ENCODE measurements around the gene R3HDM4. TPM values are rescaled to one million over a fixed set of nuclear protein-coding genes. Genes with fewer than 3 reads are reported as not detected.
A peak's percentile ranks its signal among the peaks of the same experiment; 100 is the strongest.

The R3HDM4 gene
- total and polyA plus RNA-seq, 9 of the 15 experiments (the other 6 are each of a cell fraction or from before 2014, with no cell fraction given), result 3.2 to 154 (median 59.0) TPM

DNA sequence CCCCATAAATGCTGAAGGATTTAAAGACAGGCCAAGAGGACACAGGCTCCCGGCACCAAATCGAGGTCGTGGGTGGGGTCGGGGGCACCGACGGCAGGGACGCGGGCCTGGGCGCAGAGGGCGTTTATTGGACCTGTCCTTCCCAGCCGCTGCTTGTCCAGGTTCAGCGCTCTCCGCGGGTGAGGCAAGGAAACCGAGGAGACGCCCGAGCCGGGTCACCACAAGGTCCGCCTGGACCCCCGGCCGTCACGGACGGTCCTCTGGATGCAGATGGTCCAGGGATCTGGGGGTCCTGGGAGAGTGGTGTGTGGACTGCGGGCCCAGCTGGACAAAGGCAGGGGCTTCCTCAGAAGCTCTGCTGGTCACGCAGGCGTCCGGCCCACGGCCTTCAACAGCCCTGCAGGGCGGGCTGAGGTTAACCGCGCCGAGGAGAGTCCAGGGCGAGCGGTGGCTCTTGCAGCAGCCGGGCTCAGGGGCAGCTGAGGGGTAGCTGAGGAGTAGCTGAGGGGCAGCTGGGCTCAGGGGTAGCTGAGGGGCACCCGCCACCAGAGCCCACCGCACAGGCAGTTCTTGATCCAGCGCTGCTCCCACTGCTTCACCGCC is 45.1 kb downstream of the R3HDM4 start (continued):
- TF ChIP-seq, protein P1, sequence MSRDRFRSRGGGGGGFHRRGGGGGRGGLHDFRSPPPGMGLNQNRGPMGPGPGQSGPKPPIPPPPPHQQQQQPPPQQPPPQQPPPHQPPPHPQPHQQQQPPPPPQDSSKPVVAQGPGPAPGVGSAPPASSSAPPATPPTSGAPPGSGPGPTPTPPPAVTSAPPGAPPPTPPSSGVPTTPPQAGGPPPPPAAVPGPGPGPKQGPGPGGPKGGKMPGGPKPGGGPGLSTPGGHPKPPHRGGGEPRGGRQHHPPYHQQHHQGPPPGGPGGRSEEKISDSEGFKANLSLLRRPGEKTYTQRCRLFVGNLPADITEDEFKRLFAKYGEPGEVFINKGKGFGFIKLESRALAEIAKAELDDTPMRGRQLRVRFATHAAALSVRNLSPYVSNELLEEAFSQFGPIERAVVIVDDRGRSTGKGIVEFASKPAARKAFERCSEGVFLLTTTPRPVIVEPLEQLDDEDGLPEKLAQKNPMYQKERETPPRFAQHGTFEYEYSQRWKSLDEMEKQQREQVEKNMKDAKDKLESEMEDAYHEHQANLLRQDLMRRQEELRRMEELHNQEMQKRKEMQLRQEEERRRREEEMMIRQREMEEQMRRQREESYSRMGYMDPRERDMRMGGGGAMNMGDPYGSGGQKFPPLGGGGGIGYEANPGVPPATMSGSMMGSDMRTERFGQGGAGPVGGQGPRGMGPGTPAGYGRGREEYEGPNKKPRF (IDR thresholded peaks at IDR 0.05; ENCODE audit: low read depth, low read length), result no peak
- TF ChIP-seq POLR2A (conservative IDR thresholded peaks at IDR 0.05) (peak; percentile 50), GABPA (tag; conservative IDR thresholded peaks at IDR 0.05; ENCODE audit: low read depth) (no peak), DPF2 (IDR thresholded peaks at IDR 0.05) (no peak), PCBP1 (IDR thresholded peaks at IDR 0.05; ENCODE audit: low read depth, low read length, poor library complexity, severe bottlenecking) (peak; percentile 28), POLR2G (IDR thresholded peaks at IDR 0.05; ENCODE audit: low read depth, low read length) (peak; percentile 83), MECOM (CRISPR knock-in tag; IDR thresholded peaks at IDR 0.05) (no peak), RB1 (IDR thresholded peaks at IDR 0.05; ENCODE audit: low read depth) (no peak), NFE2L1 (tag; IDR thresholded peaks at IDR 0.05; ENCODE audit: borderline replicate concordance, low read depth) (no peak), TCF3 (CRISPR knock-in tag; IDR thresholded peaks at IDR 0.05) (no peak), IRF2 (CRISPR knock-in tag; IDR thresholded peaks at IDR 0.05) (0 out of 2 replicates have a peak, but pooled peaks have one; percentile 21), ZNF75A (CRISPR knock-in tag; IDR thresholded peaks at IDR 0.05) (no peak)
- TF ChIP-seq, protein P2, sequence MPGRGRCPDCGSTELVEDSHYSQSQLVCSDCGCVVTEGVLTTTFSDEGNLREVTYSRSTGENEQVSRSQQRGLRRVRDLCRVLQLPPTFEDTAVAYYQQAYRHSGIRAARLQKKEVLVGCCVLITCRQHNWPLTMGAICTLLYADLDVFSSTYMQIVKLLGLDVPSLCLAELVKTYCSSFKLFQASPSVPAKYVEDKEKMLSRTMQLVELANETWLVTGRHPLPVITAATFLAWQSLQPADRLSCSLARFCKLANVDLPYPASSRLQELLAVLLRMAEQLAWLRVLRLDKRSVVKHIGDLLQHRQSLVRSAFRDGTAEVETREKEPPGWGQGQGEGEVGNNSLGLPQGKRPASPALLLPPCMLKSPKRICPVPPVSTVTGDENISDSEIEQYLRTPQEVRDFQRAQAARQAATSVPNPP (IDR thresholded peaks at IDR 0.05; ENCODE audit: borderline replicate concordance, insufficient read depth, insufficient read length), result no peak
- TF ChIP-seq, protein P3, sequence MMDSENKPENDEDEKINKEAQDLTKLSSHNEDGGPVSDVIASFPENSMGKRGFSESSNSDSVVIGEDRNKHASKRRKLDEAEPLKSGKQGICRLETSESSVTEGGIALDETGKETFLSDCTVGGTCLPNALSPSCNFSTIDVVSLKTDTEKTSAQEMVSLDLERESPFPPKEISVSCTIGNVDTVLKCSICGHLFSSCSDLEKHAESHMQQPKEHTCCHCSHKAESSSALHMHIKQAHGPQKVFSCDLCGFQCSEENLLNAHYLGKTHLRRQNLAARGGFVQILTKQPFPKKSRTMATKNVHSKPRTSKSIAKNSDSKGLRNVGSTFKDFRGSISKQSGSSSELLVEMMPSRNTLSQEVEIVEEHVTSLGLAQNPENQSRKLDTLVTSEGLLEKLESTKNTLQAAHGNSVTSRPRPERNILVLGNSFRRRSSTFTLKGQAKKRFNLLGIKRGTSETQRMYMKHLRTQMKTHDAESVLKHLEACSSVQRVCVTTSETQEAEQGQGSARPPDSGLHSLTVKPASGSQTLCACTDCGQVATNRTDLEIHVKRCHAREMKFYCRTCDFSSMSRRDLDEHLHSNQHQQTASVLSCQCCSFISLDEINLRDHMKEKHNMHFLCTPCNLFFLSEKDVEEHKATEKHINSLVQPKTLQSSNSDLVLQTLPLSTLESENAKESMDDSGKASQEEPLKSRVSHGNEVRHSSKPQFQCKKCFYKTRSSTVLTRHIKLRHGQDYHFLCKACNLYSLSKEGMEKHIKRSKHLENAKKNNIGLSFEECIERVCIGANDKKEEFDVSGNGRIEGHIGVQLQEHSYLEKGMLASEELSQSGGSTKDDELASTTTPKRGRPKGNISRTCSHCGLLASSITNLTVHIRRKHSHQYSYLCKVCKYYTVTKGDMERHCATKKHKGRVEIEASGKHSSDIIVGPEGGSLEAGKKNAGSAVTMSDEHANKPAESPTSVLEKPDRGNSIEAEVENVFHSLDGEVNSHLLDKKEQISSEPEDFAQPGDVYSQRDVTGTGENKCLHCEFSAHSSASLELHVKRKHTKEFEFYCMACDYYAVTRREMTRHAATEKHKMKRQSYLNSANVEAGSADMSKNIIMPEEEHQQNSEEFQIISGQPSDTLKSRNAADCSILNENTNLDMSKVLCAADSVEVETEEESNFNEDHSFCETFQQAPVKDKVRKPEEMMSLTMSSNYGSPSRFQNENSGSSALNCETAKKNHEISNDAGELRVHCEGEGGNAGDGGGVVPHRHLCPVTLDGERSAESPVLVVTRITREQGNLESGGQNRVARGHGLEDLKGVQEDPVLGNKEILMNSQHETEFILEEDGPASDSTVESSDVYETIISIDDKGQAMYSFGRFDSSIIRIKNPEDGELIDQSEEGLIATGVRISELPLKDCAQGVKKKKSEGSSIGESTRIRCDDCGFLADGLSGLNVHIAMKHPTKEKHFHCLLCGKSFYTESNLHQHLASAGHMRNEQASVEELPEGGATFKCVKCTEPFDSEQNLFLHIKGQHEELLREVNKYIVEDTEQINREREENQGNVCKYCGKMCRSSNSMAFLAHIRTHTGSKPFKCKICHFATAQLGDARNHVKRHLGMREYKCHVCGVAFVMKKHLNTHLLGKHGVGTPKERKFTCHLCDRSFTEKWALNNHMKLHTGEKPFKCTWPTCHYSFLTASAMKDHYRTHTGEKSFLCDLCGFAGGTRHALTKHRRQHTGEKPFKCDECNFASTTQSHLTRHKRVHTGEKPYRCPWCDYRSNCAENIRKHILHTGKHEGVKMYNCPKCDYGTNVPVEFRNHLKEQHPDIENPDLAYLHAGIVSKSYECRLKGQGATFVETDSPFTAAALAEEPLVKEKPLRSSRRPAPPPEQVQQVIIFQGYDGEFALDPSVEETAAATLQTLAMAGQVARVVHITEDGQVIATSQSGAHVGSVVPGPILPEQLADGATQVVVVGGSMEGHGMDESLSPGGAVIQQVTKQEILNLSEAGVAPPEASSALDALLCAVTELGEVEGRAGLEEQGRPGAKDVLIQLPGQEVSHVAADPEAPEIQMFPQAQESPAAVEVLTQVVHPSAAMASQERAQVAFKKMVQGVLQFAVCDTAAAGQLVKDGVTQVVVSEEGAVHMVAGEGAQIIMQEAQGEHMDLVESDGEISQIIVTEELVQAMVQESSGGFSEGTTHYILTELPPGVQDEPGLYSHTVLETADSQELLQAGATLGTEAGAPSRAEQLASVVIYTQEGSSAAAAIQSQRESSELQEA (IDR thresholded peaks at IDR 0.05; ENCODE audit: low read depth), result no peak
- TF ChIP-seq, protein P4, sequence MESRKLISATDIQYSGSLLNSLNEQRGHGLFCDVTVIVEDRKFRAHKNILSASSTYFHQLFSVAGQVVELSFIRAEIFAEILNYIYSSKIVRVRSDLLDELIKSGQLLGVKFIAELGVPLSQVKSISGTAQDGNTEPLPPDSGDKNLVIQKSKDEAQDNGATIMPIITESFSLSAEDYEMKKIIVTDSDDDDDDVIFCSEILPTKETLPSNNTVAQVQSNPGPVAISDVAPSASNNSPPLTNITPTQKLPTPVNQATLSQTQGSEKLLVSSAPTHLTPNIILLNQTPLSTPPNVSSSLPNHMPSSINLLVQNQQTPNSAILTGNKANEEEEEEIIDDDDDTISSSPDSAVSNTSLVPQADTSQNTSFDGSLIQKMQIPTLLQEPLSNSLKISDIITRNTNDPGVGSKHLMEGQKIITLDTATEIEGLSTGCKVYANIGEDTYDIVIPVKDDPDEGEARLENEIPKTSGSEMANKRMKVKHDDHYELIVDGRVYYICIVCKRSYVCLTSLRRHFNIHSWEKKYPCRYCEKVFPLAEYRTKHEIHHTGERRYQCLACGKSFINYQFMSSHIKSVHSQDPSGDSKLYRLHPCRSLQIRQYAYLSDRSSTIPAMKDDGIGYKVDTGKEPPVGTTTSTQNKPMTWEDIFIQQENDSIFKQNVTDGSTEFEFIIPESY (CRISPR knock-in tag; IDR thresholded peaks at IDR 0.05), result peak; percentile 87

Measured in K562 (cell line).